ENCODE measurements around the gene FAM169A. TPM values are rescaled to one million over a fixed set of nuclear protein-coding genes. Genes with fewer than 3 reads are reported as not detected.

The FAM169A gene
- total and polyA plus RNA-seq, 2 of the 4 experiments (the other 2 are of a cell fraction): under 0.01 TPM; not detected in 1

DNA sequence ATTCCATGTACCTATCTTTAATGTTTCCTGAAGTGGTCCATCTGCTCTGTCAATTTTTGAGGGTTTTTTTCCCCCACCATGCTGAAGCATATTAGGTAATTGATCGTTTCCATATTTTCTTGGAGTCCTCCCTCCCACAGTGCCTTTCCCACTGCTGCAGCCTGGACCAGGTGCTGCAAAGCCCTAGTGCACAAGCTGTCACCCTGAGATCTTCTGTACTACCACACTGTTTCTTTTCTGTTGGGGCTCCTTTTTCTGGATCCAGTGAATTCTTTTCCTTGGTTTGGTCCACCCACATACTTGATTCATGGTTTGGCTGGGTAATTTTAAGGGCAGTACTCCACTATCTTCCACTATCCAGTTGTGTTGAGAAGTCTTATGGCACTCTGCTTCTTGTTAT, 30.9 kb upstream of the FAM169A start:
- no CpG with 5 or more reads among the region's 1 CpG for WGBS, 2 experiments (ENCODE audit: extremely low coverage in 2 of 2, insufficient read length in 1 of 2)
- Histone ChIP-seq H3K56ac (ENCODE audit: extremely low read depth, insufficient read depth, low read length) (no peak overlapping the region), H3K18ac (ENCODE audit: low read depth, low read length) (no peak overlapping the region), H2BK120ac (ENCODE audit: low read depth, low read length) (no peak overlapping the region), H2BK20ac (ENCODE audit: low read depth, low read length) (no peak overlapping the region), H2AFZ (replicated peaks; ENCODE audit: low read length, poor library complexity) (no peak overlapping the region), H4K5ac (ENCODE audit: low read depth, low read length) (no peak overlapping the region), H3K14ac (replicated peaks; ENCODE audit: low read depth, low read length) (no peak overlapping the region), H3K79me1 (ENCODE audit: low read depth in 1 of 2, low read length in 2 of 2) (no peaks in the 10 kb centered on the region), H2AK5ac (ENCODE audit: low read depth, low read length) (no peak overlapping the region), H2BK5ac (ENCODE audit: low read depth, low read length, poor library complexity, severe bottlenecking) (no peak overlapping the region), H3K9me3 (ENCODE audit: control insufficient read depth, insufficient read depth, low read length) (peaks cover 4% of the 10 kb centered on the region; the same call in 1 of the 2 replicates), H3K27ac (ENCODE audit: insufficient read depth, low read length) (no peak overlapping the region), H3K9ac (ENCODE audit: low read depth, low read length) (no peak overlapping the region), H3K4me3 (ENCODE audit: insufficient read depth, low read depth, low read length) (no peak overlapping the region), H4K8ac (ENCODE audit: low read depth in 2 of 2, low read length in 2 of 2) (no peak overlapping the region), H4K20me1 (ENCODE audit: insufficient read depth, low read length) (no peaks in the 10 kb centered on the region), H3K23ac (ENCODE audit: low read depth, low read length) (no peak overlapping the region), H3K36me3 (ENCODE audit: control insufficient read depth, insufficient read depth, low read length) (no peaks in the 10 kb centered on the region), H2BK15ac (ENCODE audit: low read depth, low read length) (no peak overlapping the region), H3K4me1 (ENCODE audit: control insufficient read depth, insufficient read depth, low read length) (no peaks in the 10 kb centered on the region), H2AK9ac (replicated peaks; ENCODE audit: low read depth, low read length, poor library complexity) (no peak overlapping the region), H3K4ac (ENCODE audit: low read depth, low read length) (no peak overlapping the region), H3K4me2 (ENCODE audit: low read depth, low read length) (no peak overlapping the region), H3K27me3 (ENCODE audit: control insufficient read depth, insufficient read depth, low read length) (no peaks in the 10 kb centered on the region), H4K91ac (ENCODE audit: insufficient read depth, low read depth, low read length) (no peak overlapping the region), H3K9me1 (ENCODE audit: insufficient read depth, low read length) (no peaks in the 10 kb centered on the region)
- ATAC-seq (ENCODE audit: low read depth) (no peak), DNase-seq (no peak)
- ChIA-PET CTCF (no interaction called here), POLR2A (ENCODE audit: unreplicated experiment) (no interaction called here)
- BruUV-seq (replicated peaks): no TSS peak
- in situ Hi-C loops (cut with MboI; ENCODE audit: low sequenced_read_pairs) (no loop called here), intact Hi-C loops (cut with micrococcal nuclease) (no loop called here), dilution Hi-C loops (cut with HindIII; ENCODE audit: low sequenced_read_pairs, unreplicated experiment) (no loop called here)
- TF ChIP-seq NFE2L2 (IDR thresholded peaks at IDR 0.05; ENCODE audit: low read depth, low read length) (no peak), RFX5 (IDR thresholded peaks at IDR 0.05; ENCODE audit: low read depth, low read length) (no peak), RAD21 (IDR thresholded peaks at IDR 0.05; ENCODE audit: low read length) (no peak), CHD1 (IDR thresholded peaks at IDR 0.05; ENCODE audit: low read depth, low read length) (no peak), SMC3 (IDR thresholded peaks at IDR 0.05; ENCODE audit: low read depth, low read length) (no peak), CEBPB (IDR thresholded peaks at IDR 0.05; ENCODE audit: low read depth, low read length) (no peak), MXI1 (IDR thresholded peaks at IDR 0.05; ENCODE audit: borderline replicate concordance, low read depth, low read length) (no peak), BHLHE40 (IDR thresholded peaks at IDR 0.05; ENCODE audit: low read depth, low read length) (no peak), RCOR1 (IDR thresholded peaks at IDR 0.05; ENCODE audit: insufficient replicate concordance, low read length) (no peak), FOS (IDR thresholded peaks at IDR 0.05; ENCODE audit: low read depth, low read length) (no peak), MAFK (IDR thresholded peaks at IDR 0.05; ENCODE audit: low read depth, low read length) (no peak), POLR2A (IDR thresholded peaks at IDR 0.05; ENCODE audit: low read depth, low read length) (no peak), MAZ (IDR thresholded peaks at IDR 0.05; ENCODE audit: borderline replicate concordance, low read depth, low read length) (no peak)
- TF ChIP-seq, protein P1, sequence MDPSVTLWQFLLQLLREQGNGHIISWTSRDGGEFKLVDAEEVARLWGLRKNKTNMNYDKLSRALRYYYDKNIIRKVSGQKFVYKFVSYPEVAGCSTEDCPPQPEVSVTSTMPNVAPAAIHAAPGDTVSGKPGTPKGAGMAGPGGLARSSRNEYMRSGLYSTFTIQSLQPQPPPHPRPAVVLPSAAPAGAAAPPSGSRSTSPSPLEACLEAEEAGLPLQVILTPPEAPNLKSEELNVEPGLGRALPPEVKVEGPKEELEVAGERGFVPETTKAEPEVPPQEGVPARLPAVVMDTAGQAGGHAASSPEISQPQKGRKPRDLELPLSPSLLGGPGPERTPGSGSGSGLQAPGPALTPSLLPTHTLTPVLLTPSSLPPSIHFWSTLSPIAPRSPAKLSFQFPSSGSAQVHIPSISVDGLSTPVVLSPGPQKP (IDR thresholded peaks at IDR 0.05; ENCODE audit: borderline replicate concordance, low read depth, low read length): no peak
- TF ChIP-seq, protein P2, sequence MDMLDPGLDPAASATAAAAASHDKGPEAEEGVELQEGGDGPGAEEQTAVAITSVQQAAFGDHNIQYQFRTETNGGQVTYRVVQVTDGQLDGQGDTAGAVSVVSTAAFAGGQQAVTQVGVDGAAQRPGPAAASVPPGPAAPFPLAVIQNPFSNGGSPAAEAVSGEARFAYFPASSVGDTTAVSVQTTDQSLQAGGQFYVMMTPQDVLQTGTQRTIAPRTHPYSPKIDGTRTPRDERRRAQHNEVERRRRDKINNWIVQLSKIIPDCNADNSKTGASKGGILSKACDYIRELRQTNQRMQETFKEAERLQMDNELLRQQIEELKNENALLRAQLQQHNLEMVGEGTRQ (IDR thresholded peaks at IDR 0.05; ENCODE audit: low read depth, low read length): no peak
- TF ChIP-seq, protein P3, sequence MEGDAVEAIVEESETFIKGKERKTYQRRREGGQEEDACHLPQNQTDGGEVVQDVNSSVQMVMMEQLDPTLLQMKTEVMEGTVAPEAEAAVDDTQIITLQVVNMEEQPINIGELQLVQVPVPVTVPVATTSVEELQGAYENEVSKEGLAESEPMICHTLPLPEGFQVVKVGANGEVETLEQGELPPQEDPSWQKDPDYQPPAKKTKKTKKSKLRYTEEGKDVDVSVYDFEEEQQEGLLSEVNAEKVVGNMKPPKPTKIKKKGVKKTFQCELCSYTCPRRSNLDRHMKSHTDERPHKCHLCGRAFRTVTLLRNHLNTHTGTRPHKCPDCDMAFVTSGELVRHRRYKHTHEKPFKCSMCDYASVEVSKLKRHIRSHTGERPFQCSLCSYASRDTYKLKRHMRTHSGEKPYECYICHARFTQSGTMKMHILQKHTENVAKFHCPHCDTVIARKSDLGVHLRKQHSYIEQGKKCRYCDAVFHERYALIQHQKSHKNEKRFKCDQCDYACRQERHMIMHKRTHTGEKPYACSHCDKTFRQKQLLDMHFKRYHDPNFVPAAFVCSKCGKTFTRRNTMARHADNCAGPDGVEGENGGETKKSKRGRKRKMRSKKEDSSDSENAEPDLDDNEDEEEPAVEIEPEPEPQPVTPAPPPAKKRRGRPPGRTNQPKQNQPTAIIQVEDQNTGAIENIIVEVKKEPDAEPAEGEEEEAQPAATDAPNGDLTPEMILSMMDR (conservative IDR thresholded peaks at IDR 0.05; ENCODE audit: low read depth, low read length): no peak
